Measurements from ENCODE around the gene SORBS1. TPM values are rescaled to one million over a fixed set of nuclear protein-coding genes. Genes with fewer than 3 reads are reported as not detected.

The SORBS1 gene
- total RNA-seq, 2 experiments from 2014 or later: 0.57 to 3.1 TPM

GRCh38 chr10:95459446-95460045, 101.6 kb downstream of the SORBS1 start:
- H3K36me3 ChIP-seq (ENCODE audit: insufficient read depth, low read length): no peaks in the 10 kb centered on the region
- H4K20me1 ChIP-seq (ENCODE audit: insufficient read depth, low read length): no peaks in the 10 kb centered on the region
- ChIA-PET CTCF (ENCODE audit: unreplicated experiment) (no interaction called here), POLR2A (interaction anchor here (0.7 kb wide), 1 partner anchor 58 kb away, joined by 4 read pairs; no protein-coding TSS in a partner anchor)
- H3K4me3 ChIP-seq (ENCODE audit: low read depth, low read length, poor library complexity, severe bottlenecking): no peak overlapping the region
- no peaks in the 10 kb centered on the region for H3K79me2 ChIP-seq (ENCODE audit: insufficient read depth, low read depth, low read length)
- H3K9me3 ChIP-seq (ENCODE audit: low read length): no peaks in the 10 kb centered on the region
- no peak overlapping the region for H3K4me2 ChIP-seq (ENCODE audit: low read length)
- intact Hi-C loops (cut with micrococcal nuclease; ENCODE audit: unreplicated experiment): no loop called here
- BruUV-seq (replicated peaks): no TSS peak
- no peaks in the 10 kb centered on the region for H3K9me2 ChIP-seq (ENCODE audit: insufficient read depth, low read length)
- H3K27ac ChIP-seq (ENCODE audit: low read depth, low read length, poor library complexity, severe bottlenecking): no peak overlapping the region
- TF ChIP-seq CTCF (conservative IDR thresholded peaks at IDR 0.05; ENCODE audit: low read length) (no peak), EZH2phosphoT487 (IDR thresholded peaks at IDR 0.05; ENCODE audit: borderline replicate concordance, low read depth, low read length) (no peak)
- DNase-seq (ENCODE audit: low spot score): no peak
- H2AFZ ChIP-seq (ENCODE audit: low read length): no peak overlapping the region
- no peaks in the 10 kb centered on the region for H3K4me1 ChIP-seq (ENCODE audit: insufficient read depth, low read length, poor library complexity, severe bottlenecking)

- Histone ChIP-seq H3K9me2 (ENCODE audit: insufficient read depth, low read length) (no peaks in the 10 kb centered on the region), H2AFZ (ENCODE audit: low read length) (no peak overlapping the region), H3K4me2 (ENCODE audit: low read length) (no peak overlapping the region), H4K20me1 (ENCODE audit: insufficient read depth, low read length) (no peaks in the 10 kb centered on the region), H3K4me1 (ENCODE audit: insufficient read depth, low read length, poor library complexity, severe bottlenecking) (no peaks in the 10 kb centered on the region), H3K79me2 (ENCODE audit: insufficient read depth, low read depth, low read length) (no peaks in the 10 kb centered on the region), H3K36me3 (ENCODE audit: insufficient read depth, low read length) (no peaks in the 10 kb centered on the region), H3K27ac (ENCODE audit: low read depth, low read length, poor library complexity, severe bottlenecking) (no peak overlapping the region), H3K4me3 (ENCODE audit: low read depth, low read length, poor library complexity, severe bottlenecking) (no peak overlapping the region), H3K9me3 (ENCODE audit: low read length) (no peaks in the 10 kb centered on the region)
- CTCF ChIA-PET (ENCODE audit: unreplicated experiment): no interaction called here
- POLR2A ChIA-PET: interaction anchor here (0.7 kb wide), 2 partner anchors 39 to 58 kb away, joined by 3 to 4 read pairs; no protein-coding TSS in a partner anchor
- DNase-seq (ENCODE audit: low spot score): no peak
- intact Hi-C loops (cut with micrococcal nuclease; ENCODE audit: unreplicated experiment): no loop called here
- TF ChIP-seq CTCF (conservative IDR thresholded peaks at IDR 0.05; ENCODE audit: low read length) (no peak), EZH2phosphoT487 (IDR thresholded peaks at IDR 0.05; ENCODE audit: borderline replicate concordance, low read depth, low read length) (no peak)
- BruUV-seq (replicated peaks): no TSS peak
Observed at GRCh38 chr10:95458871-95459270, 102.3 kb downstream of the SORBS1 start.

GRCh38 chr10:95458014-95458413, 103.2 kb downstream of the SORBS1 start:
- ChIA-PET CTCF (ENCODE audit: unreplicated experiment) (no interaction called here), POLR2A (no interaction called here)
- Histone ChIP-seq H3K9me3 (ENCODE audit: low read length) (no peaks in the 10 kb centered on the region), H3K27ac (ENCODE audit: low read depth, low read length, poor library complexity, severe bottlenecking) (no peak overlapping the region), H3K36me3 (ENCODE audit: insufficient read depth, low read length) (no peaks in the 10 kb centered on the region), H3K4me1 (ENCODE audit: insufficient read depth, low read length, poor library complexity, severe bottlenecking) (no peaks in the 10 kb centered on the region), H3K4me2 (ENCODE audit: low read length) (no peak overlapping the region), H3K9me2 (ENCODE audit: insufficient read depth, low read length) (no peaks in the 10 kb centered on the region), H2AFZ (ENCODE audit: low read length) (no peak overlapping the region), H3K4me3 (ENCODE audit: low read depth, low read length, poor library complexity, severe bottlenecking) (no peak overlapping the region), H3K79me2 (ENCODE audit: insufficient read depth, low read depth, low read length) (no peaks in the 10 kb centered on the region), H4K20me1 (ENCODE audit: insufficient read depth, low read length) (no peaks in the 10 kb centered on the region)
- BruUV-seq (replicated peaks): no TSS peak
- DNase-seq (ENCODE audit: low spot score): no peak
- no peak for TF ChIP-seq CTCF (conservative IDR thresholded peaks at IDR 0.05; ENCODE audit: low read length)
- TF ChIP-seq EZH2phosphoT487 (IDR thresholded peaks at IDR 0.05; ENCODE audit: borderline replicate concordance, low read depth, low read length): no peak
- intact Hi-C loops (cut with micrococcal nuclease; ENCODE audit: unreplicated experiment): no loop called here
